Stimulated activated CD8-positive, alpha-beta memory T cell treated with anti-CD3 and anti-CD28 coated beads, Interleukin-4, amount 100 ng/mL, for 1 hour (primary cell): ENCODE data around the gene FITM1.

Experiments used
- DNase-seq, 2 donors: peaks; one replicate each; pipeline ENCODE4 v3.0.0-alpha.2; 2020; ENCODE audit warnings: low read depth in 2 of 2, low spot score in 1 of 2

The FITM1 gene

DNA sequence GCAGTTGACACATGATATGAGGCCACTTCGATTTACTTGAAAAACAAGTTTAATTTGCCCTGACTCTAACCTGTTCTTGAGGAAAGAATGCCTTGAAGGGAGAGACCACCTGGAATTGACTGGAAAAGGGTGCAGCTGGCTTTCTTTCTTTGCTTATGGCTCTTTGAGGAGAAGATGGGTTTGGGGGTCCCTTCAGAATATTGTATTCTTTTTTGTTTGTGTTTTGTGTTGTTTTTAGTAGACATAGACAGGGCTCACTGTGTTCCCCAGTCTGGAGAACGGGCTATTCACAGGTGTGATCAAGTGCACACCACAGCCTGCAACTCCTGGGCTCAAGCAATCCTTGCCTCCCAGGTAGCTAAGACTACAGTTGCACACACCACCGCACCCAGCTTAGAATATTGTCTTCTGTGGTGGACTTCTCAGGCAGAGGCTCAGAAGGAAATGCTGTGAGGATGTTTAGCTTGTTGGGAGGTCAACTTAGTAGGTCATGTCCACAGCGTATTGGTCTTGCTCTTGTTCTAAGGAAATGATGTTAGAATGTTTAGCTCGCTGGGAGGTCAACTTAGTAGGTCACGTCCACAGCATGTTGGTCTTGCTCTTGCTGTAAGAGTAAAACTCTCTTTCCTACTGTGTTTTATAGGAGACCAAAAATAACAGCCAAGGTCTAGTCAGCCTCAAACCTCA, 14.2 kb upstream of the FITM1 start:
- no peak for DNase-seq

DNA sequence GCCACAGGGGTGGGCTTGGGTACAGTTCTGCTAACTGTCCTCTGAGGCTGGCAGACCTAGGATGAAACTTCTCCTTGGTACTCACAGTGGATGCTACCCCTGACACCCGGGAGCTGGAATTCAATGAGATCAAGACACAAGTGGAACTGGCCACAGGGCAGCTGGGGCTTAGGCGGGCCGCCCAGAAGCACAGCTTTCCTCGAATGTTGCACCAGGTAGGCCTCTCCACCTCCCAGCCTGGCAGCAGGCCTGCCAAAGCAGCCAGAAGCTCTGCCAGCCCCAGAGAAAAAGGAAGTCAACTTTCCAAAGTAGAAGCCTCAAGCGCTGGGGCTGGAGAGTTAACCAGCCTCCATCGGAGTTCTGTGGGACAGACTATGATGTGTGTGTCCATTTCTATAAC, 13.3 kb upstream of the FITM1 start:
- no peak for DNase-seq

DNA sequence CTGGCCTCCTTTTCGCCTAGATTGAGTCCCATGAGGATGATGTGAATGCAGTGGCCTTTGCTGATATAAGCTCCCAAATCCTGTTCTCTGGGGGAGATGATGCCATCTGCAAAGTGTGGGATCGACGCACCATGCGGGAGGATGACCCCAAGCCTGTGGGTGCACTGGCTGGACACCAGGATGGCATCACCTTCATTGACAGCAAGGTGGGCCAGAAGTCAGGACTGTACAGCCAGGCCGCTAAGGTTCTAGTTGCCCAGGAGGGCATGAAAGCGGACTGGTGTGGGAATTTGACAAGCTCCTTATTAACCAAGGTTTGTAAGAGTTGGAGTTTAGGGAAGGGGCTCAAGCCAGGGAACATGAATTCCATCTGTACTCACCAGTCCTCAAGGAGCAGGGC, 10.8 kb upstream of the FITM1 start:
- no peak for DNase-seq

DNA sequence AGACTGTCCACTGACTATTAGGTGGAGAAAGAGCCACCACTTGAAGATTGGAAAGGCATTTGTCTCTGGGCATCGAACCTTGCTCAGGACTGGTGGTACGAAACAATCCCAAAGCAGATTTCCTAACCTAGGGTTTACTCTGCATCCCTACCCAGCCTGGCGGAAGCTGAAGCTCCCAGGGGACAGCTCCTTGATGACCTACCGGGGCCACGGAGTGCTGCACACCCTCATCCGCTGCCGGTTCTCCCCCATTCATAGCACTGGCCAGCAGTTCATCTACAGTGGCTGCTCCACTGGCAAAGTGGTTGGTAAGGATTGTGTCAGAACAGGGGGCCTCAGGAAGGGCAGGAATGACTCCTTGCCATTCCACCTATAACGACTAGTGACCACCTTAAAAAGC, 9.2 kb upstream of the FITM1 start:
- DNase-seq, result no peak

DNA sequence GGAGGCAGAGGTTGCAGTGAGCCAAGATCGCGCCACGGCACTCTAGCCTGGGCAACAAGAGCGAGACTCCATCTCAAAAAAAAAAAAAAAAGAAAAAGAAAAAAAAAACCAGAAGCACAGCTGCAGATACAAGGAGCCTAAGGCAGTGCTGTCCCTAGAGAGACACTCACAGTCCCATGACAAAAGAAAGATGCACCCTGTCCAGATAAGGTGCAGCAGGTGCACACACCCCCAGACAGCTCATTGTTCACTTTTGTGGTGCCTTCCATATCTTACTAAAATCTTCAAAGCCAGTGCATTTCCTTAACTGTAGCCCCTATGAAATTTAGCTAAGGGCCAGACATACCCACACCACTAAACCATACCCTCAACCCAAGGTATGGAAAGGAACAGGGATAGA, 8.0 kb upstream of the FITM1 start:
- no peak for DNase-seq

DNA sequence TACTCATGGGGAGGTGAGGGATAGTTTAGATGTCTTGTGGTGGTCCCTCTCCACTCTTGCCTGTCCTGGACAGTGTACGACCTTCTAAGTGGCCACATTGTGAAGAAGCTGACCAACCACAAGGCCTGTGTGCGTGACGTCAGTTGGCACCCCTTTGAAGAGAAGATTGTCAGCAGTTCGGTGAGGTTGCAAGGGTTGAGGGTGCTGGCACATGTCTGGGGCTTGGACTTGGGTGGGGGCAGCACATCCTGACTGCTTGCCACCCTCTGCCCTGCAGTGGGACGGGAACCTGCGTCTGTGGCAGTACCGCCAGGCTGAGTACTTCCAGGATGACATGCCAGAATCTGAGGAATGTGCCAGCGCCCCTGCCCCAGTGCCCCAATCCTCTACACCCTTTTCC, 7.6 kb upstream of the FITM1 start:
- DNase-seq, result no peak

DNA sequence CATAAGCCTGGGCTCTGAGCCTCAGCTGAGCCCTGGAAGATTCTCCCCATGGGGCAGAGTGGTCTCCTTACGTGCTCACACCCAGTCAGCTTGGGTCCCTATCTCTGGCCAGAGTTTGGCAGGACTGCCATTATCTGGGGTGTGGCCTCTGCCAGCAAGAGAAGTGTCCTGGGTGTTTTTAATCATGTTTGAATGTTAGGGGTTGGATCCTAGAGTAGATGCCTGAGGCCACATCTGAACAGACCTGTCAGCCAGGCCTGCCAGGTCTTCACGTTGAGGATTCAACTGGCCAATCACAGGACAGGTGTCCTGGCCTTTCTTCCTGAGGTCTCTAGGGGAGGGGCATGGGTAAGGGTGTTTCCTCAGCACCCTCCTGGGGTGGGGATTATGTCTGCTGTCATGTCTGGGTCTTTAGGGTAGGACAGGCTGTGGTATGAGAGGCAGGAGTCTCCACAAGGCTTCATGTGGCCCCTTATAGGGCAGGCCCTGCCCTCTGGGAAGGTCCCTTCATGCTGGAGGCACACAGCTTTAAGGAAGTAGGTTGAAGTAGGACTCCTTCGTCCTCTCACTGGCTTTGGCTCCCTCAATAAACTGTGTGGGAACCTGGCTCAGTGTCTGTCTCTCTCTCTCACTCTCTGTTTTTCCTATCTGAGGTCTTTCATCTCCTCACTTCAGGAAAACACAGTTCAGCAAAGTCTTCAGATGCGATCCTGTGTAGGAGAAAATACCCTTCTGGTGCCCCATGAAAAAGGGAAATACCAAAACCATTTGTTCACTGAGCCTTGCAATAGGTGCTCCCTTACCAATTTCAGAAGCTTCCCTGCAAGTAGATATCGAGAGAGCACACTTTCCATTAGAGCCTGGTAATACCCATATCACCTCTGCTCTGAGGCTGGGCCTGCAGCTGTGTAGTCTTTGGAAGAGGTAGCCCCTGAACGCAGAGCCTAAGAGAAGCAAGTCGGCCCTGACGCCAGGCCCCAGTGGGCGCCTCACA, 6.7 kb upstream of the FITM1 start:
- DNase-seq, result no peak

DNA sequence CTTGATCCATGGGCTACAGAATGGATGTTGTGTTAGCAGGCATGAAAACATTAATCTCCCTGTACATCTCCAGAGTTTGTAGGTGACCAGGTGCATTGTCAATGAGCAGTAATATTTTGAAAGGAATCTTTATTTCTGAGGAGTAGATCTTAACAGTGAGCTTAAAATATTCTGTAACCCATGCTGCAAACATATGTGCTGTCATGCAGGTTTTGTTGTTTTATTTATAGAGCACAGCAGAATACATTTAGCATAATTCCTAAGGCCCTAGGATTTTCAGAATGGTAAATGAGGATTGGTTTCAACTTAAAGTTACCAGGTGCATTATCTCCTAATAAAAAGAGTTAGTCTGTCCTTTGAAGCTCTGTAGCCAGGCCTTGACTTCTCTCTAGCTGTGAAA, 3.5 kb upstream of the FITM1 start:
- no peak for DNase-seq

DNA sequence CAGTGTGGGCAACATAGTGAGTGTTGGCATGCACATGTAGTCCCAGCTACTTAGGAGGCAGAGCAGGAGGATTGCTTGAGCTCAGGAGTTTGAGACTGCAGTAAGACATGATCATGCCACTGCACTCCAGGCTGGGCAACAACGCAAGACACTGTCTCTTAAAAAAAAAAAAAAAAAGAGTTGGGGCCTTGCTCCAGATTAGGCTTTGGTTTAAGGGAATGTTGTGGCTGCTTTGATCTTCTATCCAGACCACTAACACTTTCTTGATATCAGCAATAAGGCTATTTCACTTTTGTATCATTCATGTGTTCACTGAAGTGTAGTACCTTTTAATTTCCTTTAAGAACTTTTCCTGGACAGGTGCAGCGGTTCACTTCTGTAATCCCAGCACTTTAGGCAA, 2.8 kb upstream of the FITM1 start:
- no peak for DNase-seq

DNA sequence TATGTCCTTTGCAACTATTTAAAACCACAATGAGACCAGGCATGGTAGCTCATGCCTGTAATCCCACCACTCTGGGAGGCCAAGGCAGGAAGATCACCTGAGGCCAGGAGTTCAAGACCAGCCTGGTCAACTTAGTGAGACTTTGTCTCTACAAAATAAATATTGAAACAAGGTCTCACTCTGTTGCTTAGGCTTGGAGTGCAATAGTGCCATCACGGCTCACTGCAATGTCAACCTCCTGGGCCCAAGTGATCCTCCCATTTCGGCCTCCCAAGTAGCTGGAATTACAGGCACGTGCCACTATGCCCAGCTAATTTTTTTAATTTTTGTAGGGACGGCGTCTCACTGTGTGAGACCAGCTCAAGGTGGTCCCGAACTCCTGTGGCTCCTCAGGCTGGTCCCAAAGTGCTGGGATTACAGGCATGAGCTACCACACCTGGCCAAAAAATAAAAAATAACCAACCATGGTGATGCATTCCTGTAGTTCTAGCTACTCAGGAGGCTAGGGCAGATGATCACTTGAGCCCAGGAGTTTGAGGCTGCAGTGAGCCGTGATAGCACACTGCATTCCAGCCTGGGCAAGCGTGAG, 955 bp upstream of the FITM1 start:
- DNase-seq, result no peak

DNA sequence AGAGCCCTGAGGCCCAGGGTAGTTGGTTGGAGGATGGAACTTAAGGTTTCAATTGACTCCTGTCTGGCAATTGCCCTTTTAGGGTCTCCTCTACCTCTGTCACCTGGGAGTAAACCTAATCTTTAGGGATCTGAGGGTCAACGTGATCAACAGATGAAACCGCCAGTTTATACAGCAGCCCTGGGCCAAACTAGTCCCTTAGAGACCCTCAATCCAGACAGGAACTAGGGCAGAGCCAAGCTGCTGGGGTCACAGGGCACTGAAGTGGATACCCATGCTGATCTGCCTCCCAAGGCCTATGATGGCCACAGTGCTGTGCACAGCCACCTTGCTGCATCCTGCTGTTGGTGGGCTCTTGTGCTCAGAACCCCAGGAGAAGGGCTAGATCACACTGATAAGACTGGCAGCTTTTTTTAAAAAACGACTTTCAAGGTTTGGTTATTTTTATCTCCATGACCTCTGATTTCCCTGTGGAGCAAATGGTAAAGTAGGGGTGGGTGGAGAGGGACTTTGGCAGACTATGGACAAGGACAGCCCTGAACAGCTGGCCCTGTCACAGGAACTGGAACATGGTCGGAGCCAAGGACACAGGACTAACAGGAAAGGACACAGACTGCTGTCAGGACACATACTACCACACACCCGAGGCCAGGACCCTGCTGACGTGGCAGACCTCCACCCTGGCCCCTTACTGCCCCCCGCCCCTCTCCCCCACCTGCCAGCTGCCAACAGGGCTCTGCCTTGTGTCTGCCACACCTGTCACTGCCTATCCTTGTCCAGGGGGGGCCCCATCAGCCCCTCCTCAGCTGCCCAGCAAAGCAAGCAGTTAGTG, 474 bp downstream of the FITM1 start:
- no peak for DNase-seq

DNA sequence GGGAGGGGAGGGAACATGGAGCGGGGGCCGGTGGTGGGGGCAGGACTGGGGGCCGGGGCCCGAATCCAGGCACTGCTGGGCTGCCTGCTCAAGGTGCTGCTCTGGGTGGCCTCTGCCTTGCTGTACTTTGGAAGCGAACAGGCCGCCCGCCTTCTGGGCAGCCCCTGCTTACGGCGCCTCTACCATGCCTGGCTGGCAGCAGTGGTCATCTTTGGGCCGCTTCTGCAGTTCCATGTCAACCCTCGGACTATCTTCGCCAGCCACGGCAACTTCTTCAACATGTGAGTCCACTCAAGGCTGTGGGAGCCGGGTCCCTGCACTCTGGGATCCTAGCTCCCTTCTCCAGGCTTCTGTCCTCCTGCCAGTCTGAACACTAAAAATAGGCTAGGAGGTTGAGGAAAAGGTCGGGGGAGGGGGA, 1.1 kb downstream of the FITM1 start:
- no peak for DNase-seq

DNA sequence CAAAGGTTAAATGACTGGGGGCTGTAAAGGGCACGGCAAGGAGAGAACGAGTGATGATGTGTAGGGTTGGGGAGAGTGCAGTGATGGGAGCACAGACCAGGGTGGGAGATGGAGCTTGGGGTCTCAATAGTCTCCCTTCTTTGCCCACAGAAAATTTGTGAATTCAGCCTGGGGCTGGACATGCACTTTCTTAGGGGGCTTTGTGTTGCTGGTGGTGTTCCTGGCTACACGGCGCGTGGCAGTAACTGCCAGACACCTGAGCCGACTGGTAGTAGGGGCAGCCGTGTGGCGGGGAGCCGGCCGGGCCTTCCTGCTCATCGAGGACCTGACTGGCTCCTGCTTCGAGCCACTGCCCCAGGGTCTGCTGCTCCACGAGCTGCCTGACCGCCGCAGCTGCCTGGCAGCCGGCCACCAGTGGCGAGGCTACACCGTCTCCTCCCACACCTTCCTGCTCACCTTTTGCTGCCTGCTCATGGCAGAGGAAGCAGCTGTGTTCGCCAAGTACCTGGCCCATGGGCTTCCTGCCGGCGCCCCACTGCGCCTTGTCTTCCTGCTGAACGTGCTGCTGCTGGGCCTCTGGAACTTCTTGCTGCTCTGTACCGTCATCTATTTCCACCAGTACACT, 1.7 kb downstream of the FITM1 start:
- DNase-seq, result no peak

DNA sequence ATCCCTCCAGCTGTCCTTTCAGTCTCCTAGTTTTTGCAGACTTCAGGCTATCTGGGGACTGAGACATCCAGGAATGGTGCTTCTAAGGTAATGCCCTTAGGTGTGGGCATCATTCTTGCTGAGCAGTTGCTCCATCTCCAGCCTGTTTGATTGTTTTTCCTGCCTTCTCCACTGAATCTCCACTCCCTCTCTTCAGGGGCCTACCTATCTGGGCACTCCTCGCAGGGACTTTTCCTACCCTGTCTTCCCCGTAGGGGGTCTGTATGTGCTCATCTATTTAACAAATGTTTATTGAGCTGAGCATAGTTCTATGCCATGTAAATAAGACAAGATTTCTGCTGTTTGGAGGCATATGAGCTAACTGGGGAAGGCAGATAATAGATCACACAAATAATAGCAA, 2.5 kb downstream of the FITM1 start:
- DNase-seq, result no peak

DNA sequence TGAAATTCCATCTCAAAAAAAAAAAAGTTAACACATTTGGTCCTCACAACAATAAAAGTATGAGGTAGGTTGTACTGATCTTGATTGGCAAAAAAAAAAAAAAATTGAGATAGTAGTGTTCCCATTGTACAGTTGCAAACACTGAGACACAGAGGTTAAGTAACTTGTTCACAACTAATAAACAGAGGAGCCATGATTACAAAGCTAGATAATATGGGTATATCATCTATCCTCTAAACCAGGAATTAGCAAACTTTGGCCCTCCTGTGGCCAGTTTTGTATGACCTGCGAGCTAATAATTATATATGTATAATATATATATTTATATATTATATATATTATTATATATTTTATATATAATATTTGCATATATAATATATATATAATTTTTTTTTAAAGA, 3.3 kb downstream of the FITM1 start:
- no peak for DNase-seq

DNA sequence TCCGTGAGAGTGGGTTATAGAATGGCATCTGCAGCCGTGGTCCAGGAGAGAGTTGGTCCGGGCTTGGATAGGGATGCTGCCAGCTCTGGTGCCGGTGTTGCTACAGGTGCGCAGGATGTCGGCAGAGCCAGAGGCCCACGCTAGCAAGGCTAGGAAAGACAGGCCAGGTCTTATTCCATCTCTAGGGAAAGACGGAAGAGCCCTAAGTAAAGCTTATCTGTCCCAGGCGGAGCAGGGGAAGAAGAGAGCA, 5.0 kb downstream of the FITM1 start:
- no peak for DNase-seq

DNA sequence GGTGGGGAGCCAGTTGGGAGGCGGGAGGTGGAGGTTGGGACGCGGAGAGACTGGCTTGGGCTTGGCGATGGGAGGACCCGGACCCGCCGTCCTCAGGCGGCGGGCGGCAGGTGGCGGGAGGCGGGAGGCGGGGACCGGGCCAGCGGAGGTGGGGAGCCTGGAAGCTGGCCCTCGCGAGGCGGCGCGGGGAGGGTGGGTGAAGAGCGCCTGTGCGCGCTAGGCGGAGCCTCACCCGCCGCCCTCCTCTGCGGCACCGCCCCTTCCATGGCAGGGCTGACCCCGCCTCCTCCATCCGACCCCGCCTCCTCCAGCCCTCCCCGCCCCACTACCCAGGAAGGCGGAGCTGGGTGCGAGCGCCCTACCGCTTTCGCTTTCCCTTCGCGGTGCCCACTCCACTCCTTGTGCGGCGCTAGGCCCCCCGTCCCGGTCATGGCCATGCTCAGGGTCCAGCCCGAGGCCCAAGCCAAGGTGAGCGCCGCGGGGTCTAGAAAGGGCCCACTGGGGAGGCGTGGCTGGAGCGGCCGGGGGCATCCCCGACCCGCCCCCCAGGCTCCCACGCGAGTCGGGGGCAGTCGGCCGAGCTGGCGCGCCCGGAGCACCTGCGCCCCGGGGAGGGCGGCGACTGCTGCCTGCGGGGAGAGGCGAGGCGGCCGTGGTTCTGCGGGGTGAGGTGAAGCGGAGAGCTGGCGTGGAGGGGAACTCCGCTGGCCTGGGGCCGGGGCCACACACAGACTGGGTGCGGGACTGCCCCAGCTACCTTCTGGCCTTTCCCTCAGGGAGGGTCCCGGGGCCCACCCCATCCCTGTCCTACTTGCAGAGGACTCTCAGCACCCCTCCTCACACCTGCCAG, 5.6 kb downstream of the FITM1 start, which contains the start of gene PSME1:
Gene PSME1 (plus strand): TSS at position 361 of the 850 bp plus-strand sequence. CDS start 69 bp downstream, at position 430.
- DNase-seq, result peak; percentile 89 to 91

DNA sequence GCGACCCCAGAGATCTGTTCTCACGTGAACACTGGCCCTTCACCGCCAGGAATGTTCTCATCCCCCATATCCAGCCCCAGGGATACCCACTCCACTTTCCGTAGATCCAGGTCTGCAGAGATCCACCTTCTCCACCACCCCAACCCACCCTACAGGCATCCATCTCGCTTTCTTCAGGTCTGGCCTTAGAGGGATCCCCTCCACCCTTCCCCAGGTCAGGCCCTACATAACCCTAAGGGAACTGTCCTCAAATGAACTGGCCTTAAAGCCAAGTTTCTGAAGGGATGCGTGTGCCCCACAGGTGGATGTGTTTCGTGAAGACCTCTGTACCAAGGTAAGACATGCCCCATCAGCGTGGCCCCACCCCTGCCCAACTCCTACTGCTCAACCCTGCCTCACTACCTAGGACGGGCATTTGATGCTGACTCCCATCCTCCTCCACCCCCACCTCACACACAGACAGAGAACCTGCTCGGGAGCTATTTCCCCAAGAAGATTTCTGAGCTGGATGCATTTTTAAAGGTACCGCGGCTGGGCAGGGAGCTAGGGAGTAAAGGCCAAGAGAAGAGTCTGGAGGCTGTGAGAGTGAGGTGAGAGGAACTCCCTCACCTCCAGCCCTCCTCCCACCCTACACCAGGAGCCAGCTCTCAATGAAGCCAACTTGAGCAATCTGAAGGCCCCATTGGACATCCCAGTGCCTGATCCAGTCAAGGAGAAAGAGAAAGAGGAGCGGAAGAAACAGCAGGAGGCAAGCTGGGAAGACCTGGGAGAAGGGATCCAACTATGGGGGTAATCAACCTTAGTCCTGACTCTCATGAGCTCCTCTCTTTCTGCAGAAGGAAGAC, 6.4 kb downstream of the FITM1 start:
- DNase-seq, result no peak
